Common myeloid progenitor, CD34-positive (primary cell): ENCODE data around the gene OR51B4.

Experiments
- CTCF ChIA-PET: fragments of 350-600 bp; sonication (Branson Sonifier 250); formaldehyde crosslinking; loops from one replicate; lab custom pipeline; 2021; ENCODE audit warnings: antibody characterized with exemption; lab: Charles Lee
- POLR2A ChIA-PET: fragments of 350-600 bp; sonication (Branson Sonifier 250); formaldehyde crosslinking; loops from one replicate; lab custom pipeline; 2021; ENCODE audit warnings: antibody characterized with exemption; lab: Charles Lee
- DNase-seq, 3 donors: peaks; one replicate each; pipeline versions ENCODE4 v3.0.0 to v3.0.0-alpha.2; 2013
- H3K27ac ChIP-seq, 2 experiments: 1 replicate in 1 of 2; 2 replicates in 1 of 2; pipeline ENCODE4 v1.7.0; 2013; ENCODE audit warnings: inconsistent platforms in 2 of 2, low read length in 2 of 2, mild to moderate bottlenecking in 2 of 2, low read depth in 1 of 2, moderate library complexity in 1 of 2; ENCODE audit not compliant: severe bottlenecking in 2 of 2, insufficient read depth in 1 of 2, poor library complexity in 1 of 2
- H3K27me3 ChIP-seq, 5 experiments: replicated peaks in 2 of 5; 1 replicate in 3 of 5; 2 replicates in 2 of 5; pipeline versions ENCODE4 v1.6.1 to v1.7.0; 2013; ENCODE audit warnings: low read length in 4 of 5, mild to moderate bottlenecking in 2 of 5, moderate library complexity in 2 of 5, inconsistent platforms in 1 of 5; ENCODE audit not compliant: insufficient read depth in 5 of 5, control insufficient read depth in 4 of 5
- H3K36me3 ChIP-seq, 4 experiments: 1 replicate in 2 of 4; 2 replicates in 2 of 4; pipeline versions ENCODE4 v1.6.1 to v1.7.0; 2013; ENCODE audit warnings: low read length in 3 of 4, control low read depth in 1 of 4, mild to moderate bottlenecking in 1 of 4; ENCODE audit not compliant: control insufficient read depth in 4 of 4, insufficient read depth in 4 of 4
- H3K4me1 ChIP-seq, 4 experiments: 1 replicate in 3 of 4; 2 replicates in 1 of 4; pipeline versions ENCODE4 v1.6.1 to v1.7.1; 2013; ENCODE audit warnings: low read length in 3 of 4, mild to moderate bottlenecking in 3 of 4, control low read depth in 1 of 4, inconsistent platforms in 1 of 4, moderate library complexity in 1 of 4; ENCODE audit not compliant: control insufficient read depth in 4 of 4, insufficient read depth in 4 of 4; ENCODE audit errors: control extremely low read depth in 1 of 4
- H3K4me3 ChIP-seq, 7 experiments: 1 replicate in 4 of 7; 2 replicates in 3 of 7; pipeline versions ENCODE4 v1.5.1 to v1.7.0; 2013; ENCODE audit warnings: mild to moderate bottlenecking in 7 of 7, low read length in 6 of 7, moderate library complexity in 6 of 7, inconsistent platforms in 2 of 7, low read depth in 2 of 7, control low read depth in 1 of 7; ENCODE audit not compliant: insufficient read depth in 4 of 7, control insufficient read depth in 1 of 7; ENCODE audit errors: extremely low read depth in 1 of 7
- H3K9me3 ChIP-seq, 5 experiments: 1 replicate in 4 of 5; 2 replicates in 1 of 5; pipeline versions ENCODE4 v1.6.1 to v1.7.1; 2013; ENCODE audit warnings: low read length in 4 of 5, mild to moderate bottlenecking in 2 of 5, inconsistent platforms in 1 of 5, low read depth in 1 of 5, moderate library complexity in 1 of 5; ENCODE audit not compliant: control insufficient read depth in 4 of 5, insufficient read depth in 2 of 5; ENCODE audit errors: control extremely low read depth in 1 of 5
- WGBS: methylation state at CpG from one replicate; pipeline ENCODE4 v1.1.5; 2013; ENCODE audit not compliant: insufficient coverage; 5-methylcytosine and 5-hydroxymethylcytosine counted together

Gene OR51B4

DNA sequence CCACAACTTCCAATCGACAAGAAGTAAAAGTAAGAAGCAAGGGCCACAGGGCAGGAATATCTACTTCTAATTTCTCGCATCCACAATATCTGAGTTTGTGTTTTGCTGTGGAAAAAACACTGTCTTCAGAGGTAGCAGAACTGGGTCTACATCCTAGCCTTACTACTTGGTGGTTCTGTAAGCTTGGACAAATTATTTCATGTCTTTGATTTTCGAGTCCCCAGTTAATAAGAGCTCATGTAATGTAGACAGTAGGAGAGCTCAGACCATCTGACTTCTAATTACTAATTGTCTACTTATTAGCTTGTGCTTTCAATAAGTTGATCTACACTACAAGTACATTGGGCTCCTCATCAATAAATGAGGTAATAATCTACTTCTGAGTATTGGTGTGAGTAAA, 18.7 kb downstream of the OR51B4 start:
- no peak overlapping the region for H3K4me3 ChIP-seq
- no peak overlapping the region for H3K27ac ChIP-seq
- no peaks in the 10 kb centered on the region for H3K9me3 ChIP-seq
- no peak for DNase-seq
- no peaks in the 10 kb centered on the region for H3K27me3 ChIP-seq
- H3K4me1 ChIP-seq: peaks cover 0 to 29% (median 13%) of the 10 kb centered on the region in 4 experiments
- ChIA-PET POLR2A (no interaction called here), CTCF (no interaction called here)
- WGBS: no CpG with 5 or more reads among the region's 3 CpGs
- H3K36me3 ChIP-seq: no peaks in the 10 kb centered on the region

- Histone ChIP-seq H3K4me3 (no peak overlapping the region), H3K36me3 (no peaks in the 10 kb centered on the region), H3K9me3 (no peaks in the 10 kb centered on the region), H3K27me3 (no peaks in the 10 kb centered on the region), H3K27ac (no peak overlapping the region), H3K4me1 (peaks cover 0 to 32% (median 14%) of the 10 kb centered on the region in 4 experiments)
- CTCF ChIA-PET: interaction anchor here (0.6 kb wide), 1 partner anchor 156 kb away, joined by 3 read pairs; no protein-coding TSS in a partner anchor
- DNase-seq: no peak
- POLR2A ChIA-PET: no interaction called here
- WGBS: no CpG with 5 or more reads among the region's 2 CpGs
These were observed 19.1 kb downstream of the OR51B4 start for GRCh38 chr11:5282628-5283027.

DNA sequence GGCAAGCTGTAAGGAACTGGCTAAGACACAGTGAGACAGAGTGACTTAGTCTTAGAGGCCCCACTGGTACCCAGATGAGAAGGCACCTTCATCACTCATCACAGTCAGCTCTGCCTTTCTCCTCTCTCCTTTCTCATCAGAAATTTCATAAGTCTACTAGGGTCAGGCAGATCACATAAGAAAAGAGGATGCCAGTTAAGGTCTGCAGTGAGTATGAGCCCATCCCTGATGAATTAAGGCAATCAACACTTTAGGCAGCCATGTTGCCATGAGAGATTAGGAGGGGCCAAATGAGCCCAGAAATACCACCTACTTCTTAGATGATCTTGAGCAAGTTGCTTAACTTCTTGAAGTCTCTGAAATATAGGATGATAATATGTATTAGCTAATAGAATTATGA, 20.1 kb downstream of the OR51B4 start:
- Histone ChIP-seq H3K9me3 (no peaks in the 10 kb centered on the region), H3K4me3 (no peak overlapping the region), H3K4me1 (peaks cover 0 to 32% (median 14%) of the 10 kb centered on the region in 4 experiments), H3K27ac (peak overlapping the region in 1 of 2 experiments; percentile 69), H3K27me3 (no peaks in the 10 kb centered on the region), H3K36me3 (no peaks in the 10 kb centered on the region)
- peak in 1 of 3 donors; percentile 17 for DNase-seq
- ChIA-PET CTCF (interaction anchor here (1.6 to 5.3 kb wide), 2 partner anchors 8 to 73 kb away, joined by 4 to 23 read pairs; no protein-coding TSS in a partner anchor), POLR2A (interaction anchor here (1.2 kb wide), 1 partner anchor 128 kb away, joined by 3 read pairs; no protein-coding TSS in a partner anchor)

DNA sequence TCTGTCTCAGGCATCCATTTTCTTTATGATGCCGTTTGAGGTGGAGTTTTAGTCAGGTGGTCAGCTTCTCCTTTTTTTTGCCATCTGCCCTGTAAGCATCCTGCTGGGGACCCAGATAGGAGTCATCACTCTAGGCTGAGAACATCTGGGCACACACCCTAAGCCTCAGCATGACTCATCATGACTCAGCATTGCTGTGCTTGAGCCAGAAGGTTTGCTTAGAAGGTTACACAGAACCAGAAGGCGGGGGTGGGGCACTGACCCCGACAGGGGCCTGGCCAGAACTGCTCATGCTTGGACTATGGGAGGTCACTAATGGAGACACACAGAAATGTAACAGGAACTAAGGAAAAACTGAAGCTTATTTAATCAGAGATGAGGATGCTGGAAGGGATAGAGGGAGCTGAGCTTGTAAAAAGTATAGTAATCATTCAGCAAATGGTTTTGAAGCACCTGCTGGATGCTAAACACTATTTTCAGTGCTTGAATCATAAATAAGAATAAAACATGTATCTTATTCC, 21.1 kb downstream of the OR51B4 start:
- WGBS: 6% methylated on average over 2 of the region's 3 CpGs
- peak; percentile 99 to 100 (median 100) for DNase-seq
- no peaks in the 10 kb centered on the region for H3K36me3 ChIP-seq
- H3K27me3 ChIP-seq: no peaks in the 10 kb centered on the region
- H3K4me3 ChIP-seq: no peak overlapping the region
- CTCF ChIA-PET: interaction anchor here (1.6 to 5.3 kb wide), 2 partner anchors 9 to 72 kb away, joined by 4 to 23 read pairs; no protein-coding TSS in a partner anchor
- H3K27ac ChIP-seq: peak overlapping the region; percentile 35 to 69
- H3K9me3 ChIP-seq: no peaks in the 10 kb centered on the region
- H3K4me1 ChIP-seq: peaks cover 0 to 32% (median 17%) of the 10 kb centered on the region in 4 experiments
- POLR2A ChIA-PET: no interaction called here

GRCh38 chr11:5279471-5280090, 22.2 kb downstream of the OR51B4 start:
- Histone ChIP-seq H3K27ac (peak overlapping the region; percentile 56 to 77), H3K36me3 (no peaks in the 10 kb centered on the region), H3K27me3 (no peaks in the 10 kb centered on the region), H3K9me3 (no peaks in the 10 kb centered on the region), H3K4me3 (peak overlapping the region in 1 of 7 experiments; percentile 3), H3K4me1 (peaks cover 0 to 37% (median 24%) of the 10 kb centered on the region in 4 experiments)
- ChIA-PET CTCF (interaction anchor here (0.9 to 5.3 kb wide), 2 partner anchors 10 to 74 kb away, joined by 3 to 23 read pairs; no protein-coding TSS in a partner anchor), POLR2A (no interaction called here)
- DNase-seq: peak in 1 of 3 donors; percentile 22
- 98% methylated on average over 4 of the region's 4 CpGs for WGBS

GRCh38 chr11:5277807-5278382, 23.9 kb downstream of the OR51B4 start:
- ChIA-PET POLR2A (no interaction called here), CTCF (interaction anchor here (0.6 to 5.3 kb wide), 2 partner anchors 12 to 66 kb away, joined by 4 to 23 read pairs; no protein-coding TSS in a partner anchor)
- peaks cover 0 to 43% (median 30%) of the 10 kb centered on the region in 4 experiments for H3K4me1 ChIP-seq
- H3K27me3 ChIP-seq: no peaks in the 10 kb centered on the region
- no peak for DNase-seq
- H3K4me3 ChIP-seq: no peak overlapping the region
- H3K27ac ChIP-seq: no peak overlapping the region
- H3K36me3 ChIP-seq: no peaks in the 10 kb centered on the region
- 91% methylated on average over 1 of the region's 1 CpG for WGBS
- no peaks in the 10 kb centered on the region for H3K9me3 ChIP-seq
